ENCODE data around the gene AMY2B.
"Not testable (repeated sequence)": the region's sequence is repeated elsewhere in the genome, so short reads cannot be mapped to it uniquely, and the experiment has no call there.

The AMY2B gene

DNA sequence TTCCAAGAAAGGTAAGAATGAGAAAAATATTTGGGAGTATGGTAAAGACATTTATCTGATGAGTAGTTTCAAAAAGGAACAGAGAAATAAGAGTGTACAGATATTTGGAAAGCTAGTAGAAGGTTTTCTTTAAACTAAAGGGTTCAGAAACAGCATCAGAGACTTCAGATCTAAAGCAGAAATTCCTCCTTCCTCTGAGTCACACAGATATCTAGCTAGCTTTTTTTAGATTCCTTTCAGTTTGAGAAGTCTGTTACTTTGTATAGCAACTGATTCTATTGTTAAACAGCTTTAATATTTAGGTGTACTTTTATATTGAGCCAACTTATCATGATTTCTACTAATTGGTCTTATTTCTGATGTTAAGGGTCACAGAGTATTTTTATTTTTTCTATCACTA lies 4.7 kb downstream of the AMY2B start:
- no peaks in the 10 kb centered on the region for H3K27me3 Mint-ChIP-seq (ENCODE audit: low read depth)
- H3K27ac Mint-ChIP-seq, result no peak overlapping the region
- H3K9me3 Mint-ChIP-seq, result no peaks in the 10 kb centered on the region
- no peaks in the 10 kb centered on the region for H3K36me3 Mint-ChIP-seq (ENCODE audit: low read depth)
- no peaks in the 10 kb centered on the region for H3K4me1 Mint-ChIP-seq (ENCODE audit: low read depth)
- no peak overlapping the region for H3K4me3 Mint-ChIP-seq

DNA sequence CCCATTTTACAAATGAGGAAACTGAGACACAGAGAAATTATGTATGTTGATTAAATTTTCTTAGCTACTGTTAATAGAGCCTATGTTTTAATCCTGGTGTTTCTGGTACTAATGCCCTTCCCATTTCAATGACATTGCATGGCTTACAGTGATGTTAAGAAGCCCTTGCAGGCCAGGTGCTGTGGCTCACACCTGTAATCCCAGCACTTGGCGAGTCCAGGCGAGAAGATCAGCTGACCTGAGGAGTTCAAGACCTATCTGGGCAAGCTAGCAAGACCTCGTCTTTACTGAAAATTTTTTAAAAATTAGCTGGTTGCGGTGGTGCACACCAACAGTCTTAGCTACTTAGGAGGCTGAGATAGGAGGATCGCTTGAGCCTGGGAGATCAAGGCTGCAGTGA lies 5.4 kb downstream of the AMY2B start:
- not testable (repeated sequence) for H3K4me1 Mint-ChIP-seq (ENCODE audit: low read depth); H3K27me3 Mint-ChIP-seq (ENCODE audit: low read depth); H3K4me3 Mint-ChIP-seq; H3K27ac Mint-ChIP-seq; H3K36me3 Mint-ChIP-seq (ENCODE audit: low read depth); H3K9me3 Mint-ChIP-seq

DNA sequence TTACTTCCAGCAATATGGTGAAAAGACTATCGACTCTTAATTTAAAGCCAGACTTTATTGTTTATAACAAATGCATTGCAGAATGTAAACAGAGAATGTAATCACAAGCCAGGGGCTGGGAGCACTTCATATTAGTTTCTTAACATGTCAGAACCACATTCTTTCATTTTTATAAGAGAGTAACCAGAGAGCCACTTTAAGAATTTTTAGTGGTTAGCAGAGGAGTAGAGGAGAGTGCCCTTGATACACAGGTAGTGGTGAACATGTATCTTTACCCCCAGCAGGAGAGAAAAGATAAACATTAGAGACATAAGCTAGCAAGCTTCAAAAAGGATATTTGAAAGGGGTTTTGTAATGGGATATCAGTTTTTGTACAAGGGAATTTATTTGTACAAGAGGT lies 11.1 kb downstream of the AMY2B start:
- H3K4me1 Mint-ChIP-seq (ENCODE audit: low read depth), result no peaks in the 10 kb centered on the region

DNA sequence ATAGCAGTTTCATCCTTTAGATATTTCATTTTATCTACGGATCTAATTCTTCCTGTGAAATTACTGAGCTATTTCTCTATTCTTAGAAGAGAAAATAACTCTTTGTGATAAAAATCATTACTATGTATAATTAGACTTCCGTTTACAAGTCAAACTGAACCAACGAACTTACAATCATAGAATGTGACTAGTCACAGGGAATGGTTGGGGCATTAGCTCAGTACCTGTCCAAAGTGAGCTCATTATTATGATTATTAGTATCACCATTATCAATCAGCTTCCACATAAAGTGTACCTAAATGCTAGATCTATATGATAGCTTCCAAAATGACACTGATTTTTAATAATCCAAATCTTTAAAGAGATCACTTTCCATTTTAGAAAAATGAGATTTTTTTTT lies 12.5 kb downstream of the AMY2B start:
- H3K9me3 Mint-ChIP-seq, result peaks cover 3% of the 10 kb centered on the region

More for the DNA sequence above, 11.1 kb downstream of the AMY2B start:
- Mint-ChIP-seq H3K27ac (no peak overlapping the region), H3K27me3 (ENCODE audit: low read depth) (no peaks in the 10 kb centered on the region), H3K36me3 (ENCODE audit: low read depth) (no peaks in the 10 kb centered on the region), H3K4me3 (no peak overlapping the region), H3K9me3 (no peaks in the 10 kb centered on the region)

DNA sequence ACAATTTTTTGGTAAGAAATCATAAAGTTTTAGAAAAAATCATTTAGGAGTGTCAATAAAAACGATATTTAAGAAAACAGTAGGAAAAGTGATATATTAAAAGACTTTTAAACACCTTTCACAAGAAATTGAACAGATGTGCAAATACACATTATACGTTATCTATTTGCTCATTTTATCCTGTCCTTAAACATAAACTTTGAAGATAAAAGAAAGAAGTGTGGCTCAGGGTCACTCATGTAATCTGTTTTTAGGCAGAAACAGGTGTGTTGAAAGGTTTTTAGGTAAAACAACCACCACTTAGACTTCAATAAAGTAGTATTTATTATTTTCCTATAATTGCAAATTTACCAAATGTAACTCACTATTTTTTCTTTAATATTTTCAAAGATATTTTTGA lies 13.1 kb downstream of the AMY2B start:
- no peak overlapping the region for H3K4me3 Mint-ChIP-seq
- no peak overlapping the region for H3K27ac Mint-ChIP-seq
- no peaks in the 10 kb centered on the region for H3K36me3 Mint-ChIP-seq (ENCODE audit: low read depth)
- no peaks in the 10 kb centered on the region for H3K4me1 Mint-ChIP-seq (ENCODE audit: low read depth)
- H3K9me3 Mint-ChIP-seq, result peaks cover 7% of the 10 kb centered on the region
- H3K27me3 Mint-ChIP-seq (ENCODE audit: low read depth), result no peaks in the 10 kb centered on the region

More for the DNA sequence above, 12.5 kb downstream of the AMY2B start:
- no peaks in the 10 kb centered on the region for H3K27me3 Mint-ChIP-seq (ENCODE audit: low read depth)
- H3K36me3 Mint-ChIP-seq (ENCODE audit: low read depth), result no peaks in the 10 kb centered on the region
- no peaks in the 10 kb centered on the region for H3K4me1 Mint-ChIP-seq (ENCODE audit: low read depth)
- H3K27ac Mint-ChIP-seq, result no peak overlapping the region
- H3K4me3 Mint-ChIP-seq, result no peak overlapping the region

DNA sequence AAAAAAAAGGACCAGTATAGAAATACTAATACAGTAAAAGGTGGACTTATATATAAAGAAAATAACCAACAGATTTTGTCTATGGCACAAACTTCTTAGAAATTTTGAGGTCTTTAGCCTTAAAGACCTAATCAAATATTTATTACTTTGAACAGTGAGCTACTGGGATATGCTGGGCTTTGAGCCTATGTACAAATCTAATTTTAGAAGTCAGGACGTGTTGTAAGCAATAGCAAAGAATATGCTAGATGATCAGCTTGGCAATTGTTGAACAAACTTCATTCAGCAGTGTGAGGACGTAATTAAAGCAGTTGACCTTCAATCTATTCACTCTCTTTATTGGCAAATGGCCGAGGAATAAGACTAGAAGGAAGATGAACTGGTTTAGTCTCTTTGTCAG lies 31.4 kb downstream of the AMY2B start:
- not testable (repeated sequence) for H3K9me3 Mint-ChIP-seq; H3K36me3 Mint-ChIP-seq (ENCODE audit: low read depth); H3K4me3 Mint-ChIP-seq; H3K27ac Mint-ChIP-seq; H3K4me1 Mint-ChIP-seq (ENCODE audit: low read depth); H3K27me3 Mint-ChIP-seq (ENCODE audit: low read depth)

DNA sequence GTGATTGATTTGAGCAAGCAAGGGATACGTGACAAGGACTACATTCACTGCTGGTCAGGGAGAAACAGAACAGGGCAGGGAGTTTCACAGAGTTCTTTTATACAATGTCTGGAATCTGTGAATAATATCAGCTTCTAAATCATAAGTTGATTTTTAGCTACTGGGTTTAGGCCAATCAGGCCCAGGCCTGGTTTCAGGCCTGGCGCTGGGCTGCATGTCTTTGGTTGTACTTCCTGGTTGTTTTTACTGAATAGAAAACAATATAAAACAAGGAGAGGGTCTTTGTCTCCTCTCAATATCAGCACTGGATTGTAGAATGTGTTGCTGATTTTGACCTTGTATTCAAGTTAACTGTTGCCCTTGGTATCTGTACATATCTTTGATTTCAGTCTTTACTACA lies 45.0 kb downstream of the AMY2B start:
- Mint-ChIP-seq H3K27me3 (ENCODE audit: low read depth) (no peaks in the 10 kb centered on the region), H3K36me3 (ENCODE audit: low read depth) (no peaks in the 10 kb centered on the region), H3K4me3 (no peak overlapping the region), H3K4me1 (ENCODE audit: low read depth) (no peaks in the 10 kb centered on the region), H3K9me3 (no peaks in the 10 kb centered on the region), H3K27ac (no peak overlapping the region)

DNA sequence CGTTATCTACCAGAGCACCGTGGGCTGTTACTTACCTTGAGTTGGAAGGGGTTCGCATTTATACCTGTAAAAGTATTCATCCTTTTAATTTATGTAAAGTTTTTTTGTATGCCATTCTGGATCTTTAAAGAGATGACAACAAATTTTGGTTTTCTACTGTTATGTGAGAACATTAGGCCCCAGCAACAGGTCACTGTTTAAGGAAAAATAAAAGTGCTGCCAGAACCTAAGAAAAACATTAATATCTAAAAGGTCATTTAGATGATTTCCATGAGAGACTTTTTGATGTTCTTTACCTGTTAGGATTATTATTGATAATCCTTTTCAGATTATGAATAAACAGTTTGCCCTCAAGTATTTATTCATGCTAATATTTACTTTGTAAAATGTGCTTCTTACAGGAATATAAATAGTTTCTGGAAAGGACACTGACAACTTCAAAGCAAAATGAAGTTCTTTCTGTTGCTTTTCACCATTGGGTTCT lies 45.6 kb downstream of the AMY2B start, which contains the start of gene AMY2A:
Gene AMY2A (plus strand): TSS at position 434 of the 484 bp plus-strand sequence. CDS start 14 bp downstream, at position 448.
- not testable (repeated sequence) for H3K27ac Mint-ChIP-seq; H3K27me3 Mint-ChIP-seq (ENCODE audit: low read depth); H3K9me3 Mint-ChIP-seq; H3K4me3 Mint-ChIP-seq; H3K4me1 Mint-ChIP-seq (ENCODE audit: low read depth); H3K36me3 Mint-ChIP-seq (ENCODE audit: low read depth)

DNA sequence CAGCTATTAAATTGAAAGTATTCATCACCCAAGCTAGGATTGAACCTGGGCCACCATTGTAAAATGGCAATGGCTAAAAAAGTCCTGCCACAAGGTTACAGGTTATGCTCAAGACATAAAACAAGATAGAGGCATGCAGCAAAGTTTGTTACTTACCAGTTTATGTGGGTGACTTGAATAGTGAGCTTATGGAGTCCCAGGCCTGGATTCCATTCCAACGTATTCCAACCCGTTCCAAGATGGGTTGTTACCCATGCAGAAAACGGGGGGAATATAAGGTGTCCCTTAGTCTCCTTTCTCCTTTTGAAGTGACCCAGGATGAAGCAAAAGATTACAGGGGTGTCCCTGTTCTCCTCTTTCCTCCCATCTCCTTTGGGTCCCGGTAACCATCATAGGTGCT lies 56.0 kb downstream of the AMY2B start:
- H3K4me3 Mint-ChIP-seq; H3K9me3 Mint-ChIP-seq; H3K27me3 Mint-ChIP-seq (ENCODE audit: low read depth); H3K36me3 Mint-ChIP-seq (ENCODE audit: low read depth); H3K27ac Mint-ChIP-seq; H3K4me1 Mint-ChIP-seq (ENCODE audit: low read depth): not testable (repeated sequence)

All from T-helper 1 cell treated with Interleukin-12 subunit alpha and Interleukin-12 subunit beta and Interleukin-4 antibody, amounts not matched to agents 30 μg/mL and 1 μg/mL, for 36 hours (primary cell).